NCI-H69 (cell line): ENCODE measurements around the gene OBSCN.
A peak's percentile ranks its signal among the peaks of the same experiment; 100 is the strongest.

ENCODE experiments used
- DNase-seq: peaks from one replicate; lab custom pipeline; 2025; lab: John Stamatoyannopoulos, UW

Gene OBSCN

GRCh38 chr1:228190778-228191177 lies 17.1 kb upstream of the OBSCN start:
- DNase-seq = no peak

GRCh38 chr1:228194436-228194835 lies 13.4 kb upstream of the OBSCN start:
- DNase-seq = no peak

DNA sequence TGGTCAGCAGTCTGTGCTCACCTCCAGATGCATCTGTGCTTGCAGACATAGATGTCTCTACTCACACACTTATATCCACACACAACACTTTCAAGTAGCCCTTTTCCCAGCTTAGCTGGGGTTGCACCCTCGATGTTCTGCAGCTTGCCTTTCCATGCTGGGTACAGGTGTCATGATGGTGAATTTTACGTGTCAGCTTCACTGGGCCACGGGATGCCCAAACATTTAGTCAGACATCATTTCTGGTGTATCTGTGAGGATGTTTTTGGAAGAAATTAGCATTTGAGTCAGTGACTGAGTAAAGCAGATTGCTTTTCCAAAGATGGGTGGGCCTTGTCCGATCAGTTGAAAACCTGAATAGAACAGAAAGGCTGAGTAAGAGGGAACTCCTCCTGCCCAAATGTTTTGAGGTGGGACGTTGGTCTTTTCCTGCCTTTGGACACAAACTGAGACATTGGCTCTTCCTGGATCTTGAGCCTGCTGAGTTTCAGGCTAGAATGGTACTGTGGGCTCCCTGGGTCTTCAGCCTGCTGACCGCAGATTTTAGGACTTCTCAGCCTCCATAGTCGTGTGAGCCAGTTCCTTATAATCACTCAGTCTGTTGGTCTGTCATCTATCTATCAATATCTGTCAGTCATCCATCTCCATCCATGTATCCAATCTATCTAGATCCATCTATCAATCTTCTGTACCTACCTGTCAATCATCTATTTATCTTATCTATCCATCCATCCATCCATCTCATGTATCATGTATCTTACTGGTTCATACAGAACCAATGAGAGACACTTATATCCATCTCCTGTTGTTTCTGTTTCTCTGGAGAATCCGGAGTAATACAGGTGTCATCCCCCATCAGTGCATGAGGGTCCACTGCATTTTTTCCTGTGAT lies 12.7 kb upstream of the OBSCN start:
- no peak for DNase-seq

DNA sequence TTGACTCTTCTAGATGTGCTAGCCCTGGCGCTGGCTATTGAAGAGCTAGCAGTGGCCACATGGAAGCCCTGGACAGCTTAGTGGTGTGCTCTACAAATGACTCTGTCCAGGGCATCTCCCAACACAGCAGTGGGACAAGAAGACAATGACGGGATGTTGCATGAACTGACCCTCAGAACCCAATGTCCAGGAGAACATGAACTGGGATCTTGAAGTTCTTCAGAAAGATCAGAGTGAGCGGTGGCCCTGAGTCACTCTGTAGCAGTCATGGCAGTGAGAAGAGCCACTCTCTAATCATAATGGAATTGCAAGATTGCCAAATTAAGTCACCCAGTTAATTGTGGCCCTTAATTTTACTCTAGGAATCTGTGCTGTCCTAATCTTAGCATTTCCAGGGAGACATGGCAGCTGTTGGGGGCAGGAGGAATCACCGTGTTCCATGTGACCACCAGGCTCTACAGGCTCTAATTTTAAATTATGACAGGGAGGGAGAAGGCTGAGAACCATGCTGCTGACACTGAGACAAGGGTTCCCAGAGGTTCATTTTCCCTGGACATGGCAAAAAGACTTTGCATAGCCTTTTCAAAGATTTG lies 10.2 kb upstream of the OBSCN start:
- no peak for DNase-seq

- no peak for DNase-seq
Measured at GRCh38 chr1:228198977-228199590, 8.8 kb upstream of the OBSCN start.

DNA sequence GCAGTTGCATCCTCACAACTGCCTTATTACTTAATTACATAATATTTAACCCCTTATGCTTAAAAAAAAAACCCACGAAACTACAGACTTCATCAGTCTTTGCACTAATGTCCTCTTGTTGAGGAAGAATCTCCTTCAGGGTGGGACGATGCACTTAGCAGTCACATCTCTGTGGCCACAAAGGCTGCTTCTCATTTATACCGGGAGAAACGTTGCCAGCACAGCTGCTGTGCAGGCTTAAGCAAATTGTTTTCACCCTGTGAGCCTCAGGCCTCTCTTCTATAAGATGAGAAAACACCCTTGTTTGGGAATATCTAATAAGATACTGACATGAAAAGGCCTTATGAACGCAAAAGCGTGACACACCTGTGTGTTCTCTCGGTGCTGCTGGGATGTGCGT lies 2.9 kb upstream of the OBSCN start:
- DNase-seq = no peak

DNA sequence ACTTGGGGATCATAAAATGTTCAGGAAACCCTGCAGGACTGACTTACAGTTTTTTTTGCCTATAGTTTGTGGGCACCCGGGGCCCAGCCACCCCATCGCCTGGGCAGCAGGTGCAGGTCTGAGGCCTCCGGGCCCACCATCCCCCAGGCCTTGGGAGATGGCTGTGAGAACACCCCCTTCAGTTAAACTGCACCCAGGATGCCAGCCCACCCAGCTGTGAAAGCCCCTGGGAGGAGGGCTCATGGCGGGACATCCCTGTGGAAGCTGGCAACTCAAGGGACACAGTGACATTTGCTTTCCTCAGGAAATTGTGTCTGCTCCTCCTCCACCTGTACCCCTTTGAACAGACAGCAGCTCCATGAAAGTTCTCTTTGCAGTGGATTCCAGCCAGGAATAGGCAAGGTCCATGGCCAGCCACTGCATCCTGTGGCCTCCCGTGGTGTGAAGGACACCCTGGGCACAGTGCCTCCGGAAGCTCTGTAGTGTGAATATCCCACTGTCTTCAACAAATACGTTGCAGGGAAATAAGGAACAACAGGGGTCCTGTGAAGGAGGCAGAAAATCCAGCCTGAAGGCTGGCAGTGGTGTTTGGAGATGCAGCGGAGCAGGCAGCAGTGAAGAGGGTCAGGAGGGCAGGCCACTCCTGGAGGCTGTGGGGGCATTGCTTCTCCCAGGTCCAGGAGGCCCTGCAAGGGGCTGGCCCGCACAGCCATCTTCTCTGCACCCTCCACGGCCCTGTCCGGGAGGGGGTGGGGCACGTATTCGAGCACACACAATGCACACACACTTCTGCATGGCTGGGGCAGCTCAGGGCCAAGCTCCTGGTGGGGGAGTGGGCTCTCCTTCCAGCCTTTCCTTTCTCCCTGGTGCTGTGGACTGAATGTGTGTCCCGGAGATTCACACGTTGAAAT lies 2.1 kb upstream of the OBSCN start:
- DNase-seq = peak; percentile 19

GRCh38 chr1:228206582-228207351 lies 1.1 kb upstream of the OBSCN start:
- no peak for DNase-seq

DNA sequence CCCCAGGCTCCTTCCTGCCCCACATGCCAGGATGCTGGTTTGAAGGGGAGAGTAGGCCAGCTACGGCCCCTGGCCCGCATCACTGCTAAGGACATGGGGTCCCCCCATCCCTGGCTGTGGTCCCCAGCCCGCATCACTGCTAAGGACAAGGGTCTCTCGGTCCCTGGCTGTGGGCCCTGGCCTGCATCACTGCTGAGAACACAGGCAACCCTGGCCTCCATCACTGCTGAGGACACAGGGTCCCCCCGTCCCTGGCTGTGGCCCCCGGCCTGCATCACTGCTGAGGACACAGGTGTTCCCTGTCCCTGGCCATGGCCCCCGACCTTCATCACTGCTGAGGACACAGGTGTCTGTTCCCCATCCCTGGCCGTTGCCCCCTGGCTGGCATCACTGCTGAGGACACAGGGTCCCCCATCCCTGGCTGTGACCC lies 448 bp upstream of the OBSCN start:
- no peak for DNase-seq

- no peak for DNase-seq
Measured at GRCh38 chr1:228208831-228209551, 1.1 kb downstream of the OBSCN start.

DNA sequence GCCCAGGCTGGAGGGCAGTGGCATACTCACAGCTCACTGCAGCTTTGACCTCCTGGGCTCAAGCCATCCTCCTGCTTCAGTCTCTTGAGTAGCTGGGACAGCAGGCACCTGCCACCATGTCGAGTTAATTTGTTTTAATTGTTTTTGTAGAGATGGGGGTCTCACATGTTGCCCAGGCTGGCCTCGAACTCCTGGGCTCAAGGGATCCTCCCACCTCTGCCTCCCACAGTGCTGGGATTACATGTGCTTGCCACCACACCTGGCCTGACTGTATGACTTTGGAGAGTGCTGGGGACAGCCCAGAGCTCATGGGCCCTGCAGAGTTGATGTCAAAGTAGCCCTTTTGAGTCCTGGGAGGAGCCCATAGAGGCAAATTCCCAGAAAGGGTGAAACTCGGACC lies 1.8 kb downstream of the OBSCN start:
- DNase-seq = no peak

DNA sequence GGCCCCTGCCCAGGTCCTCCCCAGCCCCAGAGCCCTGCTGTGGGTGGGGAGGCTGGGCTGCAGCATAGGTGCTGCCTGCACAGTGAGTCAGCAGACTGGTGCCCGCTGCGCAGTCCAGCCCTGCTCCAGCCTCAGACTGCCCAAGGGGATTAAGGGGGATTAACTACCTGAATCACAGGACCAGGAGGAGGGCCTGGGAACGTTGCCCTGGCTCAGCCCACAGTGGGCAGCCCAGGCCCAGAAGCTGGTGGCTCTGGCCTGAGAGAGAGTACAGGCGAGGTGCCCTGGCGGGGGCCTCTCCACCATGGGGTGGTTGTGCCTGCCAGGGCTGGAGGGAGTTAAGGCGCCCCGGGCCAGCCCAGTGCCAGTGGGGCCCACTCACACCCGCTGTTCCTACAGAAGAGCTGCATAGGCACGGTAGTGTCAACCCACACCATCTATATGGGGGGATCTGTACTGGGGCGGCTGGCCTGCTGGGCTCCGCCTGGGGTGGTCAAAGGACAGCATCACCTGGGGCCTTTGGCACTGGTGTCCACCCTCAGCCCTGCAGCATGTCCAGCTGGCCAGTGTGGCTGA lies 2.3 kb downstream of the OBSCN start:
- DNase-seq = no peak

GRCh38 chr1:228210712-228211530 lies 3.1 kb downstream of the OBSCN start:
- no peak for DNase-seq

GRCh38 chr1:228211531-228212414 lies 3.9 kb downstream of the OBSCN start:
- DNase-seq = no peak

DNA sequence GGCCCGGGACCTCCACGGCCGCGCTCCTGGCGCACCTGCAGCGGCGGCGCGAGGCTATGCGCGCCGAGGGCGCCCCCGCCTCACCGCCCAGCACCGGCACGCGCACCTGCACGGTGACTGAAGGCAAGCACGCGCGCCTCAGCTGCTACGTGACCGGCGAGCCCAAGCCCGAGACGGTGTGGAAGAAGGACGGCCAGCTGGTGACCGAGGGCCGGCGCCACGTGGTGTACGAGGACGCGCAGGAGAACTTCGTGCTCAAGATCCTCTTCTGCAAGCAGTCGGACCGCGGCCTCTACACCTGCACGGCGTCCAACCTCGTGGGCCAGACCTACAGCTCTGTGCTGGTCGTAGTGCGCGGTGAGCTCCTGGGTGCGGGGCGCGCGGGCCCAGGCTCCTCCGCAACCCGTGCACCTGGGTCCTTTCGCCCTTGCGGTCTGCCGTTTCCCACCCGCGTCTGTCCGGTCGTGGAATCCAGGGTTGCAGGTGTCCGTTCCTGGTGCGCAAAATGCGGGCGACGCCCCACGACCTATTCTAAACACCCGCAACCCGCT lies 4.6 kb downstream of the OBSCN start:
- no peak for DNase-seq

DNA sequence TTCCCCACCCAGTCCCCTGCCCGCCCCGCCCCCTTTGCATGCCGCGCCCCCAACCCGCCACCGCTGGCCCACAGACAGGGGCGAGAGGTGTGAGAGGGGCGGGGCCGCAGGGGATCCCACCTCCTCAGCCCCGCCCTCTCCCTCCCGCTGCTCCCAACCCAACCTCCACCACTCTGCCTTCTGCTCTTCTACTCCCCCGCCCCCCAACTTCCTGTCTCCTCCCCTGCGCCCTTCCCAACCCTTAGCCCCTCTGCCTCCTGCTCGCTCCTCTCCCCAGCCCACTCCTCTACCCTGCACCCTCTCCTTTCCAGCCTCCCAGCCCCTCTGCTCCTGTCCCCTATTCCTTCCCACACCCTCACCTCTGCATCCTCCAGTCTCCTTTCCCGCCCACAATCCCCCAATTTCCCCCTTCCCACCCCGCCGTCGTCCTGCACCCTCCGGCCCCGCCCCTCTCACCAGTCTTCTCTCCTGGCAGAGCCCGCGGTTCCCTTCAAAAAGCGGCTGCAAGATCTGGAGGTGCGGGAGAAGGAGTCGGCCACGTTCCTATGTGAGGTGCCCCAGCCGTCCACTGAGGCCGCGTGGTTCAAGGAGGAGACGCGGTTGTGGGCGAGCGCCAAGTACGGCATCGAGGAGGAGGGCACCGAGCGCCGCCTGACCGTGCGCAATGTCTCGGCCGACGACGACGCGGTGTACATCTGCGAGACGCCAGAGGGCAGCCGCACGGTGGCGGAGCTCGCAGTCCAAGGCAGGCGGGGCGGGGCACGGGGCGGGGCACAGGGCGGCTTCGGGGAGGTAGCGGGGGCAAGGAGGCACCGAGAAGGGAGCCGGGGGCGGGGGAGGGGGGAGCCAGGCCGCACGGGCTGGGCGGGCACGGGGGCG lies 5.4 kb downstream of the OBSCN start:
- DNase-seq = peak; percentile 92
